GM10266 (cell line): ENCODE data around the gene ZCCHC14.

ENCODE experiments used
- DNase-seq: peaks from one replicate; pipeline ENCODE4 v3.0.0; 2012; ENCODE audit errors: extremely low spot score
- TF ChIP-seq, protein P1 (sequence below): IDR thresholded peaks from 2 replicates; pipeline ENCODE4 v1.5.1; 2012; ENCODE audit warnings: mild to moderate bottlenecking, low read depth; ENCODE audit not compliant: control insufficient read depth, insufficient read depth; ENCODE audit errors: missing control alignments

Gene ZCCHC14

DNA sequence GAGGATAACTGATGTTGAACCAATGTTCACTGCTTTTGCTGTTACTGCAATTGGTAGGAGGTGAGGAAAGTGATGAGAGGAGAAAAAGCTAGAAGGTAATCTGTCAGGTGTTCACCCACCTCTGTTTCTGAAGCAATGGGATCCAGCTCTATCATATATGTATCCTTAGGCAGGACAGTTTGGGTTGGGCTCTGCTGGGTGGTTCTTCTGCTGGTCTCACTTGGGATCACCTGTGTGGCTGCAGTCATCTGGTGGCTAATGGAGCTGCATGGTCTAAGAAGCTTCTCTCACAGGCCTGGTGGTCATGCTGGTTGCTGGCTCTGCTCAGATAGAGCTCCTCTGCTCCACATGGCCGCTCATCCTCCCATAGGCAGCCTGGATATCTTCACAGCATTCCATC lies 40.2 kb upstream of the ZCCHC14 start:
- TF ChIP-seq, protein P1, sequence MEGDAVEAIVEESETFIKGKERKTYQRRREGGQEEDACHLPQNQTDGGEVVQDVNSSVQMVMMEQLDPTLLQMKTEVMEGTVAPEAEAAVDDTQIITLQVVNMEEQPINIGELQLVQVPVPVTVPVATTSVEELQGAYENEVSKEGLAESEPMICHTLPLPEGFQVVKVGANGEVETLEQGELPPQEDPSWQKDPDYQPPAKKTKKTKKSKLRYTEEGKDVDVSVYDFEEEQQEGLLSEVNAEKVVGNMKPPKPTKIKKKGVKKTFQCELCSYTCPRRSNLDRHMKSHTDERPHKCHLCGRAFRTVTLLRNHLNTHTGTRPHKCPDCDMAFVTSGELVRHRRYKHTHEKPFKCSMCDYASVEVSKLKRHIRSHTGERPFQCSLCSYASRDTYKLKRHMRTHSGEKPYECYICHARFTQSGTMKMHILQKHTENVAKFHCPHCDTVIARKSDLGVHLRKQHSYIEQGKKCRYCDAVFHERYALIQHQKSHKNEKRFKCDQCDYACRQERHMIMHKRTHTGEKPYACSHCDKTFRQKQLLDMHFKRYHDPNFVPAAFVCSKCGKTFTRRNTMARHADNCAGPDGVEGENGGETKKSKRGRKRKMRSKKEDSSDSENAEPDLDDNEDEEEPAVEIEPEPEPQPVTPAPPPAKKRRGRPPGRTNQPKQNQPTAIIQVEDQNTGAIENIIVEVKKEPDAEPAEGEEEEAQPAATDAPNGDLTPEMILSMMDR: no peak
- no peak for DNase-seq

DNA sequence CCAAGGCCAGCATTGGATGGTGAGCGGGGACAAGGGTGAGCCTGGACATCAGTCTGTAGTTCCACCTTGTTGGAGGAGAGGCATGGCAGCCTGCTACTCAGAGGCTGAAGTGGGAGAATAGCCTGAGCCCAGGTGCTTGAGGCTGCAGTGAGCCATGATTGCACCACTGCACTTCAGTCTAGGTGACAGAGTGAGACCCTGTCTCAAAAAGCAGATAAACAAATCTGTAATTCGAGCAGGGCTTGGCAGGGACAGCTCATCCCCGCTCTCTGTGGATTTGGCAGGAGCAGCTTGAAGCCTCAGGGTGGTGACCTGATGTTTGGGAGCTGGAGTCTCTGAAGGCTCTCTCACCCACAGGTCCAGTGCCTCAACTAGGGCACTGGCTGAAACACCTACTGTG lies 38.6 kb upstream of the ZCCHC14 start:
- TF ChIP-seq, protein P1: no peak
- DNase-seq: no peak

DNA sequence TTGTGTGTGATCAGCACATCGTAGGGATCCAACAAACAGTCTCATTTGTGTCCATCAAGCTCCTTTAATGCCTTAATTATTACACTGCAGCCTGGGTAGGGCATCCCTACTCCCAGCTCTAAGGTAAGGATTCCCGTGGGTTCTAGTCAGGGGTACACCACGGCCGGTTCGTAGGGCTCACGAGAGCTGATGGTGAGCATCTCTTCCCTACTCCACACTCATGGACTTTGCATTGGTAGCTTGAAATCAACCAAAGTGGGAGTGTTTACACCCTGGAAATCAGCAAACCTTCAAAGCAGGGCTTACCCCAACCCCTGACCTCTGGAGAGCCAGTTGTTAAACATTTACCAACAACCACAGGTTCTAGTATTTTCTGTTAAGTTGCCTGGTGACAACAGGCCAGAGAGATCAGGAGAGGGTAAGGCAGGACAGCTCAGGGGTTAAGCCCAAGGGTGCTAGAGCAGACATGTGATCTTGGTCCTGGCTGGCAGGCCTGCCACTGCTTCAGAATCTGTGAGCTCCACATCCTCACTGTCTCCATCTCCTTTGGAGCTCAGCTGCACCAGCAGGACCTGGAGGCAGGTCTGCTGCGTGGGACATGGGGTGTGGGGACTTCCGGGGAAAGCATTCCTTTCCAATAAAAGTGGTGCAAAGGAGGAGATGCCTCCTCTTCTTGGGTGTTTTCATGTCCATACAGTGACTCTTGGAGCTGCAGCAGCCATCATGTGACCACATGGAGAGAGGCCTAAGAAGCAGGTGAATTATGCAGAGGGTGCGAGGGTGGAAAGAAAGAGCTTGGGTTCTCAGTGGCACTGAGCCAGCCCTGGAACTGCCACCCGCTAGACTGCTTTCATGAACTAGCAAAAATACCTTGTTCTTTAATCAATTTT lies 36.1 kb upstream of the ZCCHC14 start:
- TF ChIP-seq, protein P1: no peak
- DNase-seq: no peak

DNA sequence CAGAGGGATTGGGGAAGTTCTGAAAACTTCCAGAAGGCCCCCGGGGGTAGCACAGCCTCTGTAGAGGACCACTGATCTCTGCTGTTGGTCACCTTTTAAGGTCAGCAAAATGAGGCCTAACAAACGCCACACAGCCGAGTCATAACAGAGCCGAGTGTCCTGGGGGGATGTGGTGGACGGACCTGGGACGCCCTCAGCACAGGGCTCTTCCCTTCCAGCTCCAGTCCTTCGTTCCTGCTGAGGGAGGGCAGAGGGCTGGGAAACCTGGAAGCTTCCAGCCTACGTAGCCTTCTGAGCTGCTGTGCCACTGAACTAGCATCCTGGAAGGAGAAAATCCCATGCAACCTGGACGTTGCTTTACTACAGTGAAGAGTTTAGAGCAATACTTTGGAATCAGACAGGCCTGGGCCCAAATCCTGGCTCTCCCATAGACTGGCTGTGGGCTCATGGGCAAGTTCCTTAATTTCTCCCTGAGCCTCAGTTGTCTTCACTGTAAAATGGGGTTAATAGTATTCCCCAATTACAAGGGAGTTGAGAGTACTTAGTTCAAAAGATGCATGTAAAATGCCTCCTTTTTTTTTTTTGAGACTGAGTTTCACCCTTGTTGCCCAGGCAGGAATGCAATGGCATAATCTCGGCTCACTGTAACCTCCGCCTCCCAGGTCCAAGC lies 34.4 kb upstream of the ZCCHC14 start:
- TF ChIP-seq, protein P1: no peak
- no peak for DNase-seq

DNA sequence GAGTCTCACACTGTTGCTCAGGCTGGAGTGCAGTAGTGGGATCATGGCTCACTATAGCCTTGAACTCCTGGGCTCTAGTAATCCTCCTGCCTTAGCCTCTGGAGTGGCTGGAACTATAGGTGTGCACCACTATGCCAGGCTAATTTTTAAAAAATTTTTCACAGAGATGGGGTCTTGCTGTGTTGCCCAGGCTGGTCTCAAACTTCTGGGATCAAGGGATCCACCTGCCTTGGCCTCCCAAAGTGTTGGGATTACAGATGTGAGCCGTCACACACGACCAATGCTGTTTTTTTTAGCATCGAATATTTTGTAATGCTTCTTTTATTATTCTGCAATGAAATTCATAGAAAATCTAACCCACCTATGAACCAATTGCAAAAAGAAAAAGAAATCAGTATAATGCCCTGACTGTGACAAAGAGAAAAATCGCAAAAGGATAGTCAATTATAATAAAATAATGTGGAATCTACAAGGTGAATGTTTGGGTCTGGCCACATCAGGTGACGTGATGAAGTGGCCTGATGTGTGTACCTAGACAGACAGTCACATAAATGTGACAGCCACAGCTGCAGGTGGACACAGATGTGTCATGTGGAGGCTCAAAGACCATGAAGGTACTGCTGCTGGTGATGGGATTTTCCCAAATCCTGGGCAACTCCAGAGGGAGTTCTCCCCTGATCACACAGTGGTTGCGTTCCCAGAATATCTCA lies 33.6 kb upstream of the ZCCHC14 start:
- TF ChIP-seq, protein P1: no peak
- no peak for DNase-seq

DNA sequence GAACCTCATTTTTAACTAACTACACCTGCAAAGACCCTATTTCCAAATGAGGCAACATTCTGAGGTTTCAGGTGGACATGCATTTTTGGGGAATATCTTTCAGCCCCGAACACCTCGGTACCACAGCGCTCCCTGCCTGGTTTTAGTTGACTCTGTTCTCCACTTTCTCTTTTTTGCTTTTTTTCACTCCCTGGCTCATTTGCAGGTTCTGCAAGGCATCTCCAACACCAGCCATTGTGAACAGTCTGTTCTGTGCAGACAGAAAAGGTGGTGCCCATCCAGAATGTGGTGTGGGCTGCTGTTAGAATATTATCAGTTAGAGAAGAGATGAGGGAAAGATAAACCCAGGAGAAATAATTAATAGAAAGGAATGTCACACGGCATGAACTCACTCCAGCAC lies 32.5 kb upstream of the ZCCHC14 start:
- TF ChIP-seq, protein P1: no peak
- no peak for DNase-seq
